Measurements from ENCODE around the gene CCR6.
"Not testable (repeated sequence)": the region's sequence is repeated elsewhere in the genome, so short reads cannot be mapped to it uniquely, and the experiment has no call there.

Gene CCR6

GRCh38 chr6:167163476-167164011 is 40.6 kb downstream of the CCR6 start:
- Histone ChIP-seq H3K4me3 (ENCODE audit: low read depth in 1 of 2, low read length in 2 of 2) (no peak overlapping the region), H3K27ac (ENCODE audit: low read depth, low read length) (no peak overlapping the region), H3K27me3 (ENCODE audit: control insufficient read depth in 1 of 2, insufficient read depth in 2 of 2, low read length in 2 of 2) (no peaks in the 10 kb centered on the region), H3K36me3 (ENCODE audit: control insufficient read depth in 1 of 2, insufficient read depth in 2 of 2, low read length in 2 of 2) (no peaks in the 10 kb centered on the region), H3K9me3 (ENCODE audit: control insufficient read depth in 1 of 2, low read length in 2 of 2) (no peaks in the 10 kb centered on the region), H3K9ac (ENCODE audit: low read depth in 1 of 2, low read length in 2 of 2) (no peak overlapping the region), H3K4me1 (ENCODE audit: control insufficient read depth in 1 of 2, insufficient read depth in 2 of 2, low read length in 2 of 2) (peaks cover 7 to 8% of the 10 kb centered on the region in 2 donors)

GRCh38 chr6:167164261-167164660 is 41.4 kb downstream of the CCR6 start:
- no peaks in the 10 kb centered on the region for H3K36me3 ChIP-seq (ENCODE audit: control insufficient read depth in 1 of 2, insufficient read depth in 2 of 2, low read length in 2 of 2)
- H3K4me3 ChIP-seq (ENCODE audit: low read depth in 1 of 2, low read length in 2 of 2): no peak overlapping the region
- no peak overlapping the region for H3K27ac ChIP-seq (ENCODE audit: low read depth, low read length)
- no peak overlapping the region for H3K9ac ChIP-seq (ENCODE audit: low read depth in 1 of 2, low read length in 2 of 2)
- H3K27me3 ChIP-seq (ENCODE audit: control insufficient read depth in 1 of 2, insufficient read depth in 2 of 2, low read length in 2 of 2): no peaks in the 10 kb centered on the region
- H3K9me3 ChIP-seq (ENCODE audit: control insufficient read depth in 1 of 2, low read length in 2 of 2): no peaks in the 10 kb centered on the region
- peaks cover 7 to 8% of the 10 kb centered on the region in 2 donors for H3K4me1 ChIP-seq (ENCODE audit: control insufficient read depth in 1 of 2, insufficient read depth in 2 of 2, low read length in 2 of 2)

- no peaks in the 10 kb centered on the region for H3K9me3 ChIP-seq (ENCODE audit: control insufficient read depth in 1 of 2, low read length in 2 of 2)
- no peak overlapping the region for H3K9ac ChIP-seq (ENCODE audit: low read depth in 1 of 2, low read length in 2 of 2)
- no peaks in the 10 kb centered on the region for H3K36me3 ChIP-seq (ENCODE audit: control insufficient read depth in 1 of 2, insufficient read depth in 2 of 2, low read length in 2 of 2)
- H3K27me3 ChIP-seq (ENCODE audit: control insufficient read depth in 1 of 2, insufficient read depth in 2 of 2, low read length in 2 of 2): no peaks in the 10 kb centered on the region
- H3K4me1 ChIP-seq (ENCODE audit: control insufficient read depth in 1 of 2, insufficient read depth in 2 of 2, low read length in 2 of 2): peaks cover 7 to 8% of the 10 kb centered on the region in 2 donors
- H3K4me3 ChIP-seq (ENCODE audit: low read depth in 1 of 2, low read length in 2 of 2): no peak overlapping the region
- no peak overlapping the region for H3K27ac ChIP-seq (ENCODE audit: low read depth, low read length)
These were observed 43.1 kb downstream of the CCR6 start for GRCh38 chr6:167165858-167166471.

GRCh38 chr6:167167699-167168098 is 44.8 kb downstream of the CCR6 start:
- H3K9me3 ChIP-seq (ENCODE audit: control insufficient read depth in 1 of 2, low read length in 2 of 2); H3K4me3 ChIP-seq (ENCODE audit: low read depth in 1 of 2, low read length in 2 of 2); H3K9ac ChIP-seq (ENCODE audit: low read depth in 1 of 2, low read length in 2 of 2); H3K27ac ChIP-seq (ENCODE audit: low read depth, low read length); H3K27me3 ChIP-seq (ENCODE audit: control insufficient read depth in 1 of 2, insufficient read depth in 2 of 2, low read length in 2 of 2); H3K4me1 ChIP-seq (ENCODE audit: control insufficient read depth in 1 of 2, insufficient read depth in 2 of 2, low read length in 2 of 2); H3K36me3 ChIP-seq (ENCODE audit: control insufficient read depth in 1 of 2, insufficient read depth in 2 of 2, low read length in 2 of 2): not testable (repeated sequence)

GRCh38 chr6:167168296-167168695 is 45.4 kb downstream of the CCR6 start:
- H3K36me3 ChIP-seq (ENCODE audit: control insufficient read depth in 1 of 2, insufficient read depth in 2 of 2, low read length in 2 of 2); H3K9ac ChIP-seq (ENCODE audit: low read depth in 1 of 2, low read length in 2 of 2); H3K4me1 ChIP-seq (ENCODE audit: control insufficient read depth in 1 of 2, insufficient read depth in 2 of 2, low read length in 2 of 2); H3K27me3 ChIP-seq (ENCODE audit: control insufficient read depth in 1 of 2, insufficient read depth in 2 of 2, low read length in 2 of 2); H3K9me3 ChIP-seq (ENCODE audit: control insufficient read depth in 1 of 2, low read length in 2 of 2); H3K4me3 ChIP-seq (ENCODE audit: low read depth in 1 of 2, low read length in 2 of 2); H3K27ac ChIP-seq (ENCODE audit: low read depth, low read length): not testable (repeated sequence)

- H3K27me3 ChIP-seq (ENCODE audit: control insufficient read depth in 1 of 2, insufficient read depth in 2 of 2, low read length in 2 of 2); H3K4me3 ChIP-seq (ENCODE audit: low read depth in 1 of 2, low read length in 2 of 2); H3K9me3 ChIP-seq (ENCODE audit: control insufficient read depth in 1 of 2, low read length in 2 of 2); H3K27ac ChIP-seq (ENCODE audit: low read depth, low read length); H3K9ac ChIP-seq (ENCODE audit: low read depth in 1 of 2, low read length in 2 of 2); H3K4me1 ChIP-seq (ENCODE audit: control insufficient read depth in 1 of 2, insufficient read depth in 2 of 2, low read length in 2 of 2); H3K36me3 ChIP-seq (ENCODE audit: control insufficient read depth in 1 of 2, insufficient read depth in 2 of 2, low read length in 2 of 2): not testable (repeated sequence)
These were observed 47.0 kb downstream of the CCR6 start for GRCh38 chr6:167169867-167170266.

- not testable (repeated sequence) for H3K36me3 ChIP-seq (ENCODE audit: control insufficient read depth in 1 of 2, insufficient read depth in 2 of 2, low read length in 2 of 2); H3K4me1 ChIP-seq (ENCODE audit: control insufficient read depth in 1 of 2, insufficient read depth in 2 of 2, low read length in 2 of 2); H3K27ac ChIP-seq (ENCODE audit: low read depth, low read length); H3K4me3 ChIP-seq (ENCODE audit: low read depth in 1 of 2, low read length in 2 of 2); H3K9ac ChIP-seq (ENCODE audit: low read depth in 1 of 2, low read length in 2 of 2); H3K9me3 ChIP-seq (ENCODE audit: control insufficient read depth in 1 of 2, low read length in 2 of 2); H3K27me3 ChIP-seq (ENCODE audit: control insufficient read depth in 1 of 2, insufficient read depth in 2 of 2, low read length in 2 of 2)
These were observed 48.4 kb downstream of the CCR6 start for GRCh38 chr6:167171300-167171699.

- H3K4me1 ChIP-seq (ENCODE audit: control insufficient read depth in 1 of 2, insufficient read depth in 2 of 2, low read length in 2 of 2); H3K9me3 ChIP-seq (ENCODE audit: control insufficient read depth in 1 of 2, low read length in 2 of 2); H3K27ac ChIP-seq (ENCODE audit: low read depth, low read length); H3K27me3 ChIP-seq (ENCODE audit: control insufficient read depth in 1 of 2, insufficient read depth in 2 of 2, low read length in 2 of 2); H3K9ac ChIP-seq (ENCODE audit: low read depth in 1 of 2, low read length in 2 of 2); H3K4me3 ChIP-seq (ENCODE audit: low read depth in 1 of 2, low read length in 2 of 2); H3K36me3 ChIP-seq (ENCODE audit: control insufficient read depth in 1 of 2, insufficient read depth in 2 of 2, low read length in 2 of 2): not testable (repeated sequence)
These were observed 49.1 kb downstream of the CCR6 start for GRCh38 chr6:167172011-167172410.

GRCh38 chr6:167177271-167177670 is 54.4 kb downstream of the CCR6 start:
- not testable (repeated sequence) for H3K27me3 ChIP-seq (ENCODE audit: control insufficient read depth in 1 of 2, insufficient read depth in 2 of 2, low read length in 2 of 2); H3K27ac ChIP-seq (ENCODE audit: low read depth, low read length)

GRCh38 chr6:167178896-167179655 is 56.2 kb downstream of the CCR6 start:
- H3K4me1 ChIP-seq (ENCODE audit: control insufficient read depth in 1 of 2, insufficient read depth in 2 of 2, low read length in 2 of 2); H3K4me3 ChIP-seq (ENCODE audit: low read depth in 1 of 2, low read length in 2 of 2); H3K27me3 ChIP-seq (ENCODE audit: control insufficient read depth in 1 of 2, insufficient read depth in 2 of 2, low read length in 2 of 2); H3K36me3 ChIP-seq (ENCODE audit: control insufficient read depth in 1 of 2, insufficient read depth in 2 of 2, low read length in 2 of 2); H3K9ac ChIP-seq (ENCODE audit: low read depth in 1 of 2, low read length in 2 of 2); H3K27ac ChIP-seq (ENCODE audit: low read depth, low read length); H3K9me3 ChIP-seq (ENCODE audit: control insufficient read depth in 1 of 2, low read length in 2 of 2): not testable (repeated sequence)

More at GRCh38 chr6:167177271-167177670, 54.4 kb downstream of the CCR6 start:
- H3K4me1 ChIP-seq (ENCODE audit: control insufficient read depth in 1 of 2, insufficient read depth in 2 of 2, low read length in 2 of 2); H3K36me3 ChIP-seq (ENCODE audit: control insufficient read depth in 1 of 2, insufficient read depth in 2 of 2, low read length in 2 of 2); H3K9ac ChIP-seq (ENCODE audit: low read depth in 1 of 2, low read length in 2 of 2); H3K9me3 ChIP-seq (ENCODE audit: control insufficient read depth in 1 of 2, low read length in 2 of 2); H3K4me3 ChIP-seq (ENCODE audit: low read depth in 1 of 2, low read length in 2 of 2): not testable (repeated sequence)
